ENCODE data around the gene STRN. TPM values are rescaled to one million over a fixed set of nuclear protein-coding genes. Genes with fewer than 3 reads are reported as not detected.

Gene STRN
- total RNA-seq, 1 donor from 2014 or later, result 8.0 TPM

DNA sequence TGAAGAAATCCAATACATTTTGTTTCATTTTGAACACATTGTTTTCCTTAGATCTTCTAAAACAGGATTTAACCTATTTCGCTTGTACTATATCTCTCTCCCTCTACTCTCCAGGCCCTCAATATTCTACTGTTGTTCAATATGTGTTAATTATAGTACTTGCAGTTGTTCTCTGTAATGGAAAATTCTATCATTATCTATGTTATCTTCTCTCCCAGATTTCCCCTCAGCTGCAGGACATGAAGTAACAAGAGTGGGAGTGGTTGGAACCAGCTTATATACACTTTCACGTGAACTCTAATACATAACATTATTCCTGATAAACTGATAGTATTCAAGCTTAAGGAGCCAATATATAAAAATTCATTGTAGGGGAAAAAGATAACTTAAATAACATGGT, 7.0 kb upstream of the STRN start:
- DNase-seq (ENCODE audit: low read depth), result no peak
- TF ChIP-seq, protein P1, sequence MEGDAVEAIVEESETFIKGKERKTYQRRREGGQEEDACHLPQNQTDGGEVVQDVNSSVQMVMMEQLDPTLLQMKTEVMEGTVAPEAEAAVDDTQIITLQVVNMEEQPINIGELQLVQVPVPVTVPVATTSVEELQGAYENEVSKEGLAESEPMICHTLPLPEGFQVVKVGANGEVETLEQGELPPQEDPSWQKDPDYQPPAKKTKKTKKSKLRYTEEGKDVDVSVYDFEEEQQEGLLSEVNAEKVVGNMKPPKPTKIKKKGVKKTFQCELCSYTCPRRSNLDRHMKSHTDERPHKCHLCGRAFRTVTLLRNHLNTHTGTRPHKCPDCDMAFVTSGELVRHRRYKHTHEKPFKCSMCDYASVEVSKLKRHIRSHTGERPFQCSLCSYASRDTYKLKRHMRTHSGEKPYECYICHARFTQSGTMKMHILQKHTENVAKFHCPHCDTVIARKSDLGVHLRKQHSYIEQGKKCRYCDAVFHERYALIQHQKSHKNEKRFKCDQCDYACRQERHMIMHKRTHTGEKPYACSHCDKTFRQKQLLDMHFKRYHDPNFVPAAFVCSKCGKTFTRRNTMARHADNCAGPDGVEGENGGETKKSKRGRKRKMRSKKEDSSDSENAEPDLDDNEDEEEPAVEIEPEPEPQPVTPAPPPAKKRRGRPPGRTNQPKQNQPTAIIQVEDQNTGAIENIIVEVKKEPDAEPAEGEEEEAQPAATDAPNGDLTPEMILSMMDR (conservative IDR thresholded peaks at IDR 0.05; ENCODE audit: low read depth, low read length), result no peak
- H3K4me3 ChIP-seq (ENCODE audit: low read depth, low read length), result no peak overlapping the region

DNA sequence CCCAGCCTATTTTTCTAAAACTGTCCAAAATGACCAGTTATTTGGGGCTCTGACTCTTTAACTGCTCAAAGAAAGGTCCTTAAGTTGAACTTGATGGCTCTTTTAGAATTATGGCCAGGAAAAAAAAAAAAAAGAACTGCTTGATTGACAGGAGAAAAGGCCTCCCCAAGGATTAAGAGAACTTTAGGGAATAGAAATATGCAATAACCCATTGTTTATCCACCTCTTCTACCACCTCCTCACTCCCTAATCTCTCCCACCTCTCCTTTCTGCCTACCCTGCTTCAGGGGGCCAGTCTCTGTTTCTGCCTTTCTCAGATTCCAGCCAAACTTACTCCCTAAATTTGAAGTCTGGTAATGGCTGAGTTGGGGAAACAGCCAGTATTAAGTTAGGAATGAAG, 5.7 kb upstream of the STRN start:
- no peak overlapping the region for H3K4me3 ChIP-seq (ENCODE audit: low read depth, low read length)
- TF ChIP-seq, protein P1 (conservative IDR thresholded peaks at IDR 0.05; ENCODE audit: low read depth, low read length), result no peak
- no peak for DNase-seq (ENCODE audit: low read depth)

DNA sequence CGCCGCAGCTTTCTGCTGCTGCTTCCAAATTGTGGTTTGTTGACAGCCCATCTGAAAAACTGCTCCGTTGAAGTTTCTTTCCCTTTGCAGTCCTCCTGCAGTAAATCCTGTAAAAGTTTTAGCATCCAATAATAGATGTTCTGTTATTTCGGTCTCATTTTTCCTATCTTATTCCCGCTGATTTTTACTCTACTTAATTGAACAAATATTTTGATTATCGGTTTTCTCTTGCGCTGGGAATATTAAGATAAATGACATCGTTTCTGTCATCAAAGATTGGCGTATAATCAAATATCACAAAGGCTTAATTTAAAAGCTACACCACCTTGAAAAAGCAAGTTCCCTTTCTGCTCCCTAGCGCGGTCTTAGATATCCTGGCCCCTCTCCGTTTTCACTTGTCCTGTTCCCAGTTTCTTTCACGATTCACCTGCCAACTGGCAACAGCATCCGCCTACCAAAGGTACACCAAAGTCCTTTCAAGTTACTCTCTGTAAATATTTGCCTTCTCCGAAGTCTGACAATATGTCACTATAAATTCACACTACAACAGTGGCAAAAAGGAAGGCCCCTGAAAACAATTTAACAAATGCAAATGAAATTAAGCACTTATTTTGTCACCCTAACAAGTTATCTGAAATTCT, 1.0 kb upstream of the STRN start:
- peak overlapping the region; percentile 95 for H3K4me3 ChIP-seq (ENCODE audit: low read depth, low read length)
- DNase-seq (ENCODE audit: low read depth), result peak; percentile 9
- TF ChIP-seq, protein P1 (conservative IDR thresholded peaks at IDR 0.05; ENCODE audit: low read depth, low read length), result no peak

DNA sequence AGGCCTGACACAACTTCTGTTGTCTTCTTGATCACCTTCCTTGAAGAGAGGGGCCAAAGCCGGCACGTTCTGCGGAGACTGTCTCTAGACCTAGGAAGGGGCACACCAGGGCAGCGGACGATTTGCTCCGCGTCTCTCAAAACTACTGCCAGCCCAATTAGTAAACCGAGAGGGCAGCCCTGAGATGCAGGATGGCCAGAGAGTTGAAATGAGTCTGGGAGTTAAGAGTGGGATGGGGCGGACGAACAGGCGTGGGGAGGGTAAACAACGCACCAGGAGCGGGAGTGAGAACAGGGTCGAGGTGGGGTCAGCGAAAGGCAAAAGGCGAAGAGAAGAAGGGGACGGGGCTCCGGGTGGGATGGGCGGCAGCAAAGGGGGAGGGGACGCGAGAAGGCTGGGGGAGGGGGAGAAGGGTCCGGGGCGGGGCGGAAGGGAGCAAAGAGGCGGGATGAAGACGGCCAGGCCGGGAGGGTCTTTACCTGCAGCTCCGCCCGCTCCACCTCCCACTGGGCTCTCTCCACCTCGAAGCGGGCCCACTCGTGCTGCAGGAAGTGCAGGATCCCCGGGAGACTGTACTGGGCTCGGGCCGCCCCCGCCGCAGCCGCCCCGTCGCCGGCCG, 476 bp downstream of the STRN start:
- TF ChIP-seq, protein P1 (conservative IDR thresholded peaks at IDR 0.05; ENCODE audit: low read depth, low read length), result no peak
- no peak for DNase-seq (ENCODE audit: low read depth)

DNA sequence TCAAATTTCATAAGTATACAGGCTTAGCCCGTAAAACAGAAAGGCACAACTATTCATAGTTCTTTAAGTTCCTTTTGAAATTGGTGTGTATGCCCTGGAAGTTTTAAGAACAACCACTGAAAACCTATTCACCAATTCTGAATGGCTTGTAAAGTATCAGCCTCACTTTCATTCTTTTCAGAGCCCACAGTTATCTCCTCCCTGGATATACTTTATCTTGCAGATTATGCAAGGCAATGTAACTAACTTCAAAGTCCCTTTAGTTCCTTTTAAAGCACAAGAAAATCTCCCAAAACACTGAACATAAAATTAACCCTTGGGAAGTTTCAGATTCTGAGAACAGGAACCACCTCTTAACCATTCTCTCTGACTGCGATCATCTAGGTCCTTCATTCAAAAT, 1.1 kb downstream of the STRN start:
- DNase-seq (ENCODE audit: low read depth), result no peak
- peak overlapping the region; percentile 94 for H3K4me3 ChIP-seq (ENCODE audit: low read depth, low read length)
- TF ChIP-seq, protein P1 (conservative IDR thresholded peaks at IDR 0.05; ENCODE audit: low read depth, low read length), result no peak

More for the DNA sequence above, 476 bp downstream of the STRN start:
- peak overlapping the region; percentile 94 for H3K4me3 ChIP-seq (ENCODE audit: low read depth, low read length)

DNA sequence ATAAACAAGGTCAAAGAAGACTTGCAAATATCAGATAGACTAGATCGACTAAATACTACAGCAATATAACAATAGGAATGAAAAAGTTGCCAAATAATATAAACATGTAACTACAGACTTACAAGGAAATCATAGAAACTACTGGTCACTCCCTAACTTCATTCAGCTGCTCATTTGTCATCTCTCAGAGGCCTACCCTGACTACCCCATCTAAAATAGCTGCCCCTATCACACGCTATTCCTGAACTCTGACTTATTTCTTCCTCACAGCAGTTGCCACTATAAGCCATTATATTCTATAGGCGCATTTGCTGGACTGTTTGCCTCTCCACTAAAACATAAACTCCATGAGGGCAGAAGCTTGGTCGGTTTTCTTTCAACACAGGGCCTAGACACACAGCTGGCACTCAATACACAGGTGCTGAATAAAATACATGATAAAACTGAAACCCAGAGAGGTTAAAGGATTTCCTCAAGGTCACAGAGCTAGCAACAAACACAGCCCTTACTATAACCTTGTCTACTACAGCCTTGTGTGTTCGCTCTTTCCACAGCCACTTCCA, 1.8 kb downstream of the STRN start:
- DNase-seq (ENCODE audit: low read depth), result no peak
- peak overlapping the region; percentile 94 for H3K4me3 ChIP-seq (ENCODE audit: low read depth, low read length)
- TF ChIP-seq, protein P1 (conservative IDR thresholded peaks at IDR 0.05; ENCODE audit: low read depth, low read length), result no peak

Data from epithelial cell of proximal tubule (primary cell).